Measurements from ENCODE around the gene LMCD1. TPM values are rescaled to one million over a fixed set of nuclear protein-coding genes. Genes with fewer than 3 reads are reported as not detected.

The LMCD1 gene
- total RNA-seq, 1 donor from 2014 or later: 459 TPM

DNA sequence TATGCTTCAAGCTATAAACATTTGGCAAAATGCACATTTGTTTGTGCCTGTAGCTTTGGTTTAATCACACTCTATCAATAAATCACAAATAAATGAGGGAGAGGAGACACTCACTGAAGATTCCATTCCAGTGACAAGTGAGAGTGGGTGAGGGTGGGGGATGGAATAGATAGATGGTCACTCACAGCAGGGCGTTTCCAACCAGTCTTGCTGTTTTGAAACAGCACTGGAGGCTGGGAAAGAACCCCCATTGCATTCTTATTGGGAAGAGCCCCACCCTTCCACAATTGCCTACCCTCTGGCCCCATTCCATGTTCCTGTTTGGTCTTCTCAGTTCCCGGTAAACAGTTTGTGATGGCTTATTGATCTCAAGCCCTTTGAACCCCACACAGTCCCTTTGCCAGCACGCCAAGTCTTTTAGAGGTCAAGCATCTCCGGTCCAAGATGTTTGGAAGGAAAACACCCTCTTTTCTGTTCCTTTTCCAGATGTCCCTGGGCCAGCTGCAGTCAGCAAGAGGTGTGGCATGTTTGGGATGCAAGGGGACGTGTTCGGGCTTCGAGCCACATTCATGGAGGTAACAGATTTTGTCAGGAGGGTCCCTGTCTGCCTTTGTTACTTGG, 30.7 kb downstream of the LMCD1 start:
- DNase-seq (ENCODE audit: low spot score): no peak

DNA sequence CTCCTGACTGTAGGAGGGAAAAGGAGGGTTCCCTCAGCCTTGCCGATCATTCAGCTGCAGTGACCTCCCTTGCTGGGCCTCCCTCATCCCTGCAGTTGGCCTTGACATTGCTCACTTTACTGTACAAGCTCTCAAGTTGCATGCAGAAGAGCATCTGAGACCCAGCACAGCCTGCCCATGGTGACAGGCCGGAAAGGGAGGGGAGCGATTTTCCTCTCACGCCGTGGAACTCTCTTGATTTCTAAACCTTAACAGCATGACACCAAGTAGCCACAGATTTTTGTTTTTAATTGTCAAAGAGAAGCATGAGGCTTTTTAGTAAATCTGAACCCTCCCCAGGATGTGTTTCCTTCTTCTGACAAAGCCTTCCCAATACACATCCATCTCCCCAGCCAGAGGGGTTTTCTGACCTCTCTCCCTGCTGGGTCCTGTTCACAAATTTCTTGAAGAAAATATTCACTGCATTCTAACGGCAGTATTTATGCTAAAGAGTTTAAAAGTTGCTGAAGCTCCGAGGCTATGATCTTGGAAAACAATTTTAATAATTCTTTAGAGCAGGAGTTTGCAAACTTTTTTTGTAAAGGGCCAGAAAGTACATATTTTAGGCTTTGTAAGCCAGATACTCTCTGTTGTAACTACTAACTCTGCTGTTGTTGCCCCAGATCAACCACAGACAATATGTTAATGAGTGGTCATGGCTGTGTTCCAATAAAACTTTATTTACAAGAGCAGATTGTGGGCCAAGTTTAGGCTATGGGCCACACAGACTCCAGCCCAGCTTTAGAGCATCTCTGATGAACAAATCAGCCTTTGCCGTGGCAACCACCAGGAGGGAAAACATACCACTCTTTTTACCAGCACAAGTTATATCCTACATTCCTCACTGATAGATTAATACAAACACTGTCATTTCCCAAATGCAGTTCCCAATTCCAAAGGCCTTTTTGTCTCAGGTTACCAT, 34.8 kb downstream of the LMCD1 start:
- no peak for DNase-seq (ENCODE audit: low spot score)

DNA sequence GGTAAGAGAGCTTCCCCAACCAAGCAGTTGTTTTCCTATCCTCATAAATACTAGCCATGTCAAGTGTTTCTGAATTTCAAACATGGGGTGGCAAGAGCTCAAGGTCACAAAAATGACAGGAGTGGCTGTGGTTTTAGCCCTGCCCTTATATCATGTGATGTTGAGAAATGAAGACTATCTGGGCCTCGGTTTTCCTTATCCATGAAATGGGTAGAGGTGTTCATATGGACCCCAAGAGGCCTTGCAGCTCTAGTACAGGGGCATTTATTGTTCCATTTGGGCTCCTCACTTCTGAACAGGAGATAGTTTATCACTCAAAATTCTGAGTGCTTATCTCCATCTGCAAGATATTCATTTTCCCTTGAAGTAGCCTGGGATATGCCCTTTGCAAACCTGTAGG, 35.8 kb downstream of the LMCD1 start:
- DNase-seq (ENCODE audit: low spot score): no peak

DNA sequence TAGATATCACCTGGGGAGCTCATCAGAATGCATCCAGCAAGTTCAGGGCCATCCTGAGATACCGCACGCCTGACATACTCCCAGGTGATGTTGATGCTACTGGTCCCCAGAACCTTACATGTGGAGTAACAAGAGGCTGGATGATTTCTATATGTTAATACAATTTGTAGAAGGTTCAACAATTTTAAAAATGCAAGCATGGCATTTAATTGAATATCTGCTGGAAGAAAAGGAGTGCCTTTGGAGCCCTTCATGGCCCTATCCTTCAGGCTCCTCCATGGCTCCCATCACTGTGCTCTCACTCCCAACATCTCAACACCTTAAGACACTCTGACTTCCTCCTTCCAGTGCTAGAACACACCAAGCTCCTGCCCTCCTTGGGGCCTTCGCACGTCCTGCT, 36.6 kb downstream of the LMCD1 start:
- no peak for DNase-seq (ENCODE audit: low spot score)

DNA sequence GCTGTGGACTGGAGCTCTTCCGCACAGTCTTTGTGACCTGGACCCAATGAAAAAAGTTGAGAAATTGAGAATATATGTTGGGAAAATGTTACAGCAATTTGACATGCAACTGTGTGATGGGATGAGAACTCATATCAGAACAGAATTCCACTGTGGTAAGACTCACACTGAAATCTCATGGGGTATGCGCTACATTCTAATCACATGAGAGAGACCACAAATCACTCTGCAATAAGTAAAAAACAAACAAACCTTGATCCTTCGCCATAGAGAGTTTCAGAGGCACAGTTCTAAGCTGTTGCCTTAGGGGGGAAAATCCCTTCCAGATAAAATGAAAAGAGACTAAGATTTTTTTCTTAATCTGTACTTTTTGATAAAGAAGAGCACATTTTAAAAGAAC, 37.3 kb downstream of the LMCD1 start:
- DNase-seq (ENCODE audit: low spot score): peak; percentile 91

DNA sequence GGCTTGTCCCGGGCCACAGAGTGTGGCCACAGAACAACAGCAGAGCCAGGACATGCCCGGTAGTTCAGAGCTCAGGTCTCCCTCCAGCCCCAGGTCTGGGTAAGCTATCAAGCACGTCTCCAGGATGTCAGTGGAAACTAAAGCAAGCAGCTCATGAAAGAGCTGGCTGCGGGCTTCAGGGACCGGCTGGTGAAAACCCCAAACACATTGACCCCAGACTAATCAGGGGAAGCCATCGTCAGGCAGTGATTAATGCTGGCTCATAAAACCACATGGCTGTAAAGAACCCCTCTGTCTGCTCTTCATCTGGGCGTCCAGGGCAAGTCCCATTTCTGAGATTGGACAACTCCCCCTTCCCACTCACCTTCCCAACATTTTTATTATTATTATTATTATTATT, 37.8 kb downstream of the LMCD1 start:
- DNase-seq (ENCODE audit: low spot score): peak; percentile 73

DNA sequence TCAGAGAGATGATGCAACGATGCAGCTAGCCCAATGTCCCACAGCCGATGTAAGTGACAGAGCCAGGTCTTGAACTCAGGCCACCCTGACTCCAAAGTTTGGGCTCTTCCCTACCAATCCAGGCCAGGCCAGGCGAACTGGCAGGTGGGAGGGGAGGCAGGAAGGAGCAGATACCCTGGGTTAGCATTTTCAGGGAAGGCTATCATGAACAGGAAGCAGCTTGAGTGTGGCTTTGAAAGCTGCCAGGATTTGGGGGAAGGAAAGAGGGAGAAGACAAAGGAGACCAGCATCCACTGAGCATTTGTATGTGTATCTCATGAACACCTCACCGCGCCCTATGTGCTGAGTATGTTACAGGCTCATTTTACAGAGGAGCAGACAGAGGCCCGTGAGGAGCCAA, 38.8 kb downstream of the LMCD1 start:
- DNase-seq (ENCODE audit: low spot score): no peak

DNA sequence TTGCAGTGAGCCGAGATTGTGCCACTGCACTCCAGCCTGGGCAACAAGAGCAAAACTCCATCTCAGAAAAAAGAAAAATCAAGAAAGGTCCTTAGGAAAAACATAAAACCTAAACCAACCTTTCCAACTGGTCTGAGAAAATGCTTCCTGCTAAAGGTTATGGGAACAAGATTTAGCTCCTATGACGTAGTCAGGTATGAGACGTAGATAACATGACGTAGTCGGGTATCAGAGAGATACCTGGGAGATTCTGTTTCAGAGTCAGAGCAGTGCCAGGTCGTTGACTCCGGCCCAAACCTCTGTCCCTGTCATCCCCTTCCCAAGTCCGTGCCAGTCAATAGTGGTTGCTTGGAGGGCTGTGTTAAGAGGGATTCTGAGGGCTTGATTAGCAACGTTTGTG, 39.9 kb downstream of the LMCD1 start:
- DNase-seq (ENCODE audit: low spot score): no peak

DNA sequence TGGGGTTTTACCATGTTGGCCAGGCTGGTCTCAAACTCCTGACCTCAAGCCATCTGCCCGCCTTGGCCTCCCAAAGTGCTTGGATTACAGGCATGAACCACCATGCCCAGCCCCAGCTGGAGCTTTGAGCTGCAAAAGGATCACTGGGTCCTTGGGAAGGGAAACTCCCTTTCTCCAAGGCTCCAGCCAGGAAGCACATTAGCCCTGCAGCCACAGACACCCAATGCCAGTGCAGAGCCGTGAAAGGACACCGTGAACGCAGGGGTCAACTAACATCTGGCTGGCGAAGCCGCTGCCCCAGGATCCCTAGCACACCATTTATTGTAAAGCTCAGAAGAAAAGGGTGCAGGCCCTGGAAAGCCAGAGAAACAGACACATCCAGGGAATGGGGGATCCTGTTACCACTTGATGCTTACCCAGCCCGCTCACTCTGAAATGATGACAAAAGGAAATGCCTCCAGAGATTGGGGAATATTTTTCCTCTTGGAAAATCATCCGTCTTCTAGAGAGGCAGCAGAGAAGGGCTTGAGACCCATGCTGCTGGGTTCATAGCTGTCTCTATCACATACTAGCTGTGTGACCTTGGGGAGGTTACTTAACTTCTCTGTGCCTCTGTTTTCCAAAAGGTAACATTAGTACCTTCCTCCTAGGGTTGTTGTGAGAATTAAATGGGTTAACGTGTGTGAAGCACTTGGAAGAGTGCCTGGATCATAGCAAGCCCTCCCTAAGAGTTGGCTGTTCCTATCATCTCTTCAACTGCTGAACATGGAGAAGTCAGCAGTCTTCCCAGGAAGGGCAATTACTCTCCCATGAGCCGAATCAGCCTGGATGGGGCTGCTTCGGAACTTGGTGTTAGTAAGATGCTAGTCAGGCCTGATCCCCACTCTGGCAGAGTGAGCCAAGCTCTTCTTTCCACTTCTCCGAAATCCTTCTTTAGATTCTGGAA, 40.8 kb downstream of the LMCD1 start:
- DNase-seq (ENCODE audit: low spot score): peak; percentile 40

DNA sequence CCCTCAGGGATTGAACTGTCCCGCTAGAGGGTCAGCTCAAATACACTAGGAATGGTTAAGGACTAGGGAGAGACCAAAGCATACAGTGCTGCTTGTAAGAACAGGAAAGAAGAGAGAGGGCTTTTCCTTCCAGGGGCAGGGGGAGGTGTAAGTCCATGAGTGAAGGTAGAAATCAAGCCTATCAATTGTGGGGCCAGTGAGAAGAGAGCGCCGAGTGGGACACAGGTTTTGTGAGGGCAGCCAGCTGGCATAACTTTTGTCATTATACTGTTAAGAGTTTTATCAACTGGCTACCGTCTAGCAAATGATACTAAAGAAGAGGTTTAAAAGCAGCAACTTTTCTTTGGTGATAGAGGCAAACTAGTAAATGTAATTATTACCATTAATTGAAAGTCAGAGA, 45.0 kb downstream of the LMCD1 start:
- DNase-seq (ENCODE audit: low spot score): no peak

DNA sequence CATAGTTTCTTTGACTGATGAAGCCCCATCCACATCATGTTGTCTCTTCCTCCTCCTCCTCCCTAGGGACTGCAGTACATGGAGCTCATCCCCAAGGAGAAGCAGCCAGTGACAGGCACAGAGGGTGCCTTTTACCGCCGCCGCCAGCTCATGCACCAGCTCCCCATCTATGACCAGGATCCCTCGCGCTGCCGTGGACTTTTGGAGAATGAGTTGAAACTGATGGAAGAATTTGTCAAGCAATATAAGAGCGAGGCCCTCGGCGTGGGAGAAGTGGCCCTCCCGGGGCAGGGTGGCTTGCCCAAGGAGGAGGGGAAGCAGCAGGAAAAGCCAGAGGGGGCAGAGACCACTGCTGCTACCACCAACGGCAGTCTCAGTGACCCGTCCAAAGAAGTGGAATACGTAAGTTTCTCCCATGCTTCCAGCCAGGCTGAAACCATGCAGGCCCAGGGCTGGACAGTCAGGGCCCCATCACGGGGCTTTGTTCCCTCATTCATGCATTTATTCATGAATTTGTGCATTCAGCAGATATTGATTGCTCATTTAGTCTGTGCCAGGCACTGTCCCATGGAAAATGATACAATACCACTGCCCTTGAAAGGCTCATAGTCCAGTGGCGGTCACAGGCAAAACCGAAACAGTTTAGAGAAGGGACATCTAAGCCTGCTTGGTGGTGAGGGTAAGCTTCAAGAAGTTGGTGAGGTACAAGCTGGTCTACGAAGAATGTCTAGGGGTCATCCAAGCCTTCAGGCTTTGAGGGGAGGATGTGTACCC, 47.1 kb downstream of the LMCD1 start:
- no peak for DNase-seq (ENCODE audit: low spot score)

DNA sequence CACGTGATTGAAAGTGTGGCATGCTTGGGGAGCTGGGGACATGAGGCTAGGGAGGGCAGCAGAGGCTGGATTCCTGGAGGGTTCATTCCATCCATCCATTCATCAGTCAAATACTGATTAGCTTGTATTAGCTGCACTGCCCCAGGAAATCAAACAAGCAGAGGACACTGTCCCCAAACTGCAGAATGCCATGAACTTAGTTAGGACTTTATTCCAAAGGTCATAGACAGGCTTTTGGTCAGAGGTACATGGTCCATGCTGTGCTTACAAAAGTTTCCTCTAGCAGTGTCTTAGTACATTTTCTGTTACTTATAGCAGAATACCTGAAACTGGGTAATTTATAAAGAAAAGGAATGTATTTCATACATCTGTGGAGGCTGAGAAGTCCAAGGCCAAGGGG, 47.7 kb downstream of the LMCD1 start:
- no peak for DNase-seq (ENCODE audit: low spot score)

DNA sequence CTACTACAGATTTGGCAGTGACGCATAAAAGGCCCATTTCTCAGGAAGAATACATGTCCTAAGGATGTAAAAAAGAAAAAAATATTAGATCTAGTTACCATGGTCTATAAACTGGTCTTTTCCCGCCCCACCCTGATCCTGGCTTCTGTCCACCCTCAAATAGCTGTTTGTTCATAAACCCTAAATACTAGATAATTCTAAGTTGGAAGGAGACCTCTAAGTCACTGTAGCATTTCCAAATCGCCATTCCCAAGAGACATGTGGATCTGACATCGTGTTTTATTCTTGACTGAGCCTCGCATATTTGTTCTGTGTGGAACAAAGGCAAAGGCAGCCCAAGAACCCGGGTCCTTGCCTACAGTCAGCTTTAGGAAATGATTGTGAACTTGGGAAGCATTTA, 49.0 kb downstream of the LMCD1 start:
- DNase-seq (ENCODE audit: low spot score): peak; percentile 95

DNA sequence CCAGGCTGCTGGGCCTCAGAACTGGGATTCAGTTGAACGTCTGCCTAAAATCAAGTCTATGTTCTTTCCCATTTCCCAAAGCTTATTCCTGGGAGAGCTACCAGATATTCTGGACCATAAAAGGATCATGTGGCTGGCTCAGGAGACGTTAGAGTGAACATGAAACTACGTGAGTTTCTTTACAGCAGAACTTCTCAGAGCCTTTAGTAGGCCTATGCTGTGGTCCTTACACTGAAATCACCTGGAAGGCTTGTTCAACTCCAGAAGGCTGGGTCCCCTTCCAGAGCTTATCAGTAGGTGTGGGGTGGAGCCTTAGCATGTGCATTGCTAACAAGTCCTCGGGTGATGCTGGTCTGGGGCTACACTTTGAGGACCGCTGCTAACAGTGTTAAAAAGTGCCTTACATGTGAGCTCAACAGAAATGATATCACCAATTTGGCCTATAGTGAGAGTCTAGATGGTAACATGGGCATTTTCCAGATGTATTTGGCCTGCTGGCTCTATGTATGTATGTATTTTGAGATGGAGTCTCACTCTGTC, 50.7 kb downstream of the LMCD1 start:
- DNase-seq (ENCODE audit: low spot score): no peak

DNA sequence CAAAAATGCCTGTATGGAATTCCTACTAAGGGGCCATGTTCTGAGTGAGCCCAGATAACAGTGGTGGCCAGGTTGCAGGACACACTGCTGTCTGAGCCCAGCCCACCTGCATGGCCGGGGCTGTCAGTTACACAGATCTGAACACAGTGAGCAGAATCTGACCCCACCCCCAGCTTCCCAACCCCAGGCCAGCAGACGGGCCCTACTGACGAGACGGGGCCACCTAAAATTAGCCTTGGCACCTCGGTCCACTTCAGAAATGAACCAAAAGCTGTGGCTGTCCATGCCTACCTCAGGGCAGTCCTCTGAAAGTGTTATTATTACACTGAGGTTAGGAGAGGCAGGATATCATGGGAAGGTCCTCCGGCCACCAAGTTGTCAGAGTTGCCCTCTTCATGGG, 51.8 kb downstream of the LMCD1 start:
- DNase-seq (ENCODE audit: low spot score): no peak

DNA sequence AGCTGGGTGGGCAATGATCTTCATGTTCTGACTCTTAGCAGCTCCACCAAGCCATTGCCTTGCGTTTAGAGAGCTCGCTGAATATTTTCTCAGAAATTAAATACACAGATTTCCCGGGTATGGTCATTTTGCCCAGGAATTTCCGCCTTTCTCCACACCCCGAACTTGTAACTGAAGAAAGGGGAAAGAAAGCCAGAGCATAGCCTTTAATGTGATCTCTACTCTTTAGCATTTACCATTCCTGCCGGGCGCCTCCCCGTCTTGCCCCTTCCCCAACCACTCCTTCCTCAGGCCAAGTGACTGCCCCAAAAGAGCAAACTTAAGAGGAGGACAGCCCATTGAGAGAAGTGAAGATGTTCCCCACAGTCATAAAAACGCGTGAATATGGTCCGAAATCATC, 53.1 kb downstream of the LMCD1 start:
- DNase-seq (ENCODE audit: low spot score): no peak

DNA sequence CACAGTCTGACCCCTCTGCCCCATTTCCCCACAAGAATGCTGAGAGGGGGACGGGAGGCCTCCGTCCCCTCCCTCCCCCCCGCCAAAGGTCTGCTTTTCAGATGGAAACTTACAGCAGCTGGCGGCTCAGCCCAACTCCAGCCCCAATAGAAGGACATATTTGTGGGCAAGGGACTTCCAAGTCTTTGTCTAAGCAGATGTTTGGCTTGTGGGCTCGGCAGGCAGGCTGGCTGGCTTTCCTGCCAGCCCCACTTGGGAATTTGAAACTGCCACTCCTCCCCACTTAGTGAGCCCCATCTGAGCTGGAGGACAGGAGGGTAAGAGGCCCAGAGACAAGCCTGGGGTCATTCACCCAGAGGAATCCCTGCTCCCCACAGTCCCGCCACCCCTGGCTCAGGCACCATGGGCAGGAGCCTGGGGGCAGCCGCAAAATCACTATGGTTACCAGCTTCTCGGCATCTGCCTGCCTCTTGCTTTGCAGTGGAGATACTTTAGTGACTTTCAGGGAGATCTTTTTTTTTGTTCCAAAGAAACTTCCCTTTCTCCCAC, 53.6 kb downstream of the LMCD1 start:
- DNase-seq (ENCODE audit: low spot score): peak; percentile 57

DNA sequence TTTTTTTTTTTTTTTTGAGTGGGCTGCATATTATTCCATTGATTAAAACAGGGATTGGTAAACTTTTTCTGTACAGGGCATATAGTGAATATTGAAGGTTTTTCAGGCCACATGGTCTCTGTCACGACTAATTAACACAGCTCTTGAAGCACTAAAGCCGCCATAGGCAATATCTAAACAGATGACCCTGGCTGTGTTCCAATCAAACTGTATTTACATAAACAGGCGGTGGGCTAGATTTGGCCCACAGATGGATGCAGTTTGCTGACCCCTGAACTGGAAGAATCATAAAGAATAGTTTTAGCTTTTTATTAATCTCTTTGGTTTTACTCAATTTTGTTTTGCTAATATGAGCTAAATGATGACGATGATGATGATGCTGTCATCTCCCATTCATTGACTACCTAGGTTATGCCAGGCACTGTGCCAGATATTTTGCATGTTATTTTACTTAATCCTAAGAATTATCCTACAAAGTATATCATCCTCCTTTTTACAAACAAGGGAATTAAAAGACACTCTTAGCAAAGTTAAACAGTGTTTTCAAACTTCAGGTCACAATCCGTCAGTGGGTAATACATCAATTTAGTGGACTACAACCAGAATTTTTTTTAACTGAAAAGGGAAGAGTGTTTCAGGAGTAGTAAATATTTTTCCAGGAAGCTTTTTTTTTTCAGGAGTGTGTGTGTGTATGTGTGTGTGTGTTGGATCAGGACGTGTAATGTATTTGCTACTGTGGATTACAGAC, 54.3 kb downstream of the LMCD1 start:
- DNase-seq (ENCODE audit: low spot score): no peak

DNA sequence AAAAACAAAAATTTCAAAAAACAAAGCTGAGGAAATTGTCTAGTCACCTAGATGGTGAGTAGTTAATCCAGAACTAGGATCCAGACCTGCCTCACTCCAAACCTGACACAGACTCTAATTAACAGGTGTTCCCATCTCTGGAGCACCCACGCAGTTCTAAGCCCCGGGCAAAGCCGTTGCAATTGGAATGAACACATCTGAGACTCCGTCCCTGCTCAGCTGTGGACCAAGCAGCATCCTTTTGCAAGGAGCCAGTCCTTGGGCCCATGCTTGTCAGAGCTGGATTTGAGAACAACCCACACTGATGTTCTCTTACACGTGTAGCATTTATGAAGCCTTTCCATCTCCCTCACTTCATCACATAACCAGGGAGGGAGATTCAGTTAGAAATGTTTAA, 54.8 kb downstream of the LMCD1 start:
- DNase-seq (ENCODE audit: low spot score): no peak

DNA sequence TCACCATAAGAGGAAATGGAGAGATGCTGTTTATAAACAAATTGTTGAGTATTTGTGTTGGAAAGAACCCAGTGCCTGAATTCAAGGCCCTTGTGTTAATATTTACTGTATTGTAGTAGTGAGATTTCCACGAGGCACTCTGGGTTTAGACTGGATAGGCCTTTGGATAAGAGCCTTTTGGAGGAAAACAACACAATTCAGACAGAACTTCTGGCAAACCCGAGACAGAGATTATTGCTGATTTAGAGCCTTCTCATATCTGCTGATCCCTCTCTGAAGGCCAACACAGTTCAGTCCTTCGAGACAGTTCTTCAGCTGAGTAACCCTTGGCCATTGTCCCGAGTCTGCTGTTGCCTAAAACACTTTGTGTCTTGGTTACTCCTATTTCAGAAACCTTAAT, 55.7 kb downstream of the LMCD1 start:
- DNase-seq (ENCODE audit: low spot score): peak; percentile 90
